ENCODE data around the gene HSPB1.

- no peak for TF ChIP-seq RAD21 (IDR thresholded peaks at IDR 0.05; ENCODE audit: low read depth)
- TF ChIP-seq CEBPB (IDR thresholded peaks at IDR 0.05) = no peak
- TF ChIP-seq YY1 (IDR thresholded peaks at IDR 0.05; ENCODE audit: low read depth) = no peak
- no peak for TF ChIP-seq FOXM1 (IDR thresholded peaks at IDR 0.05; ENCODE audit: borderline replicate concordance, low read depth)
- TF ChIP-seq MAX (IDR thresholded peaks at IDR 0.05) = no peak
- TF ChIP-seq REST (IDR thresholded peaks at IDR 0.05; ENCODE audit: low read depth) = no peak
- no peak for TF ChIP-seq USF1 (IDR thresholded peaks at IDR 0.05)
- no peak for TF ChIP-seq EGR1 (IDR thresholded peaks at IDR 0.05)
Measured at GRCh38 chr7:76293407-76293901, 9.0 kb upstream of the HSPB1 start.
